ENCODE results near the gene LIPG. TPM values are rescaled to one million over a fixed set of nuclear protein-coding genes. Genes with fewer than 3 reads are reported as not detected.

LIPG gene
- total and polyA plus RNA-seq, 8 donors, result 8.8 to 47.1 (median 14.7) TPM

GRCh38 chr18:49531678-49532153 is 30.1 kb upstream of the LIPG start:
- H3K4me1 ChIP-seq, result no peaks in the 10 kb centered on the region
- H3K36me3 ChIP-seq, result no peaks in the 10 kb centered on the region
- no peak for DNase-seq
- H3K27me3 ChIP-seq, result no peaks in the 10 kb centered on the region
- H3K4me3 ChIP-seq, result no peak overlapping the region
- no peak for ATAC-seq
- TF ChIP-seq CTCF (IDR thresholded peaks at IDR 0.05), result no peak
- intact Hi-C loops (cut with DNase I), result no loop called here
- no peak overlapping the region for H3K27ac ChIP-seq
- H3K9me3 ChIP-seq, result peaks cover 0 to 4% of the 10 kb centered on the region in 2 donors

- DNase-seq, result no peak
- H3K27ac ChIP-seq, result no peak overlapping the region
- H3K9me3 ChIP-seq, result peaks cover 0 to 4% of the 10 kb centered on the region in 2 donors
- intact Hi-C loops (cut with DNase I), result no loop called here
- H3K36me3 ChIP-seq, result no peaks in the 10 kb centered on the region
- no peak for TF ChIP-seq CTCF (IDR thresholded peaks at IDR 0.05)
- no peak for ATAC-seq
- H3K27me3 ChIP-seq, result no peaks in the 10 kb centered on the region
- no peaks in the 10 kb centered on the region for H3K4me1 ChIP-seq
- no peak overlapping the region for H3K4me3 ChIP-seq
Measured at GRCh38 chr18:49534846-49535601, 26.8 kb upstream of the LIPG start.

- Histone ChIP-seq H3K4me3 (no peak overlapping the region), H3K36me3 (no peaks in the 10 kb centered on the region), H3K9me3 (peaks cover 0 to 4% of the 10 kb centered on the region in 2 donors), H3K27me3 (no peaks in the 10 kb centered on the region), H3K4me1 (no peaks in the 10 kb centered on the region), H3K27ac (no peak overlapping the region)
- intact Hi-C loops (cut with DNase I), result no loop called here
- no peak for ATAC-seq
- TF ChIP-seq CTCF (IDR thresholded peaks at IDR 0.05), result no peak
- no peak for DNase-seq
Measured at GRCh38 chr18:49537232-49537896, 24.5 kb upstream of the LIPG start.

- ATAC-seq (no peak), DNase-seq (no peak)
- no peak for TF ChIP-seq CTCF (IDR thresholded peaks at IDR 0.05)
- Histone ChIP-seq H3K9me3 (no peaks in the 10 kb centered on the region), H3K27me3 (peaks cover 0 to 3% of the 10 kb centered on the region in 2 donors), H3K4me3 (no peak overlapping the region), H3K4me1 (peaks cover 0 to 4% of the 10 kb centered on the region in 2 donors), H3K36me3 (no peaks in the 10 kb centered on the region), H3K27ac (no peak overlapping the region)
- intact Hi-C loops (cut with DNase I), result no loop called here
Measured at GRCh38 chr18:49544362-49544761, 17.5 kb upstream of the LIPG start.

- Histone ChIP-seq H3K36me3 (no peaks in the 10 kb centered on the region), H3K4me3 (no peak overlapping the region), H3K9me3 (no peaks in the 10 kb centered on the region), H3K4me1 (peaks cover 0 to 4% of the 10 kb centered on the region in 2 donors), H3K27ac (no peak overlapping the region), H3K27me3 (peaks cover 0 to 3% of the 10 kb centered on the region in 2 donors)
- TF ChIP-seq CTCF (IDR thresholded peaks at IDR 0.05), result no peak
- DNase-seq (no peak), ATAC-seq (no peak)
- intact Hi-C loops (cut with DNase I), result no loop called here
Measured at GRCh38 chr18:49546278-49546677, 15.6 kb upstream of the LIPG start.

All from left lung (tissue), 10 donors.